GM12873 (cell line): Measurements from ENCODE around the gene AVPI1.

Experiments used
- TF ChIP-seq, protein P1 (sequence below): IDR thresholded peaks from 2 replicates; pipeline ENCODE4 v1.5.1; 2012; ENCODE audit warnings: low read depth, mild to moderate bottlenecking, moderate library complexity, low read length, control low read depth; ENCODE audit not compliant: insufficient read depth; ENCODE audit errors: missing control alignments

AVPI1 gene

DNA sequence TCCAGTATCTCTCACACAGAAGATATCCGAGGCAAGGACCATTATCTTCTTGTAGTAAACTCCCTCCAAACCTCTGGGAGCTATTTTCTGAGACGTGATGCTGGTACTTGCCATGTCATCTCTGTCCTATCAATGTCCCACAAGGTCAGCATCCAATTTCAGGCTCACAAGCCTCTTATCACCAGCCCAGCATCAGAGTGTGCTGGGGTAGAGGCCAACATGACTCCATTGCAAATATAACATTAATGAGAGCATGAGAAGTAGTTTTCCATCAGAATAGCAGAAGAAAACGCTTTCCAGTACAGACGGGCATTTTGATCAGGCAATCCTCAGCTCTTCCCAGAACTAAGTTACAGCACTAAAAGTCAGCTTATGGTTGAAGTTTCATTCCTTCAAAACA is 59.3 kb downstream of the AVPI1 start:
- TF ChIP-seq, protein P1, sequence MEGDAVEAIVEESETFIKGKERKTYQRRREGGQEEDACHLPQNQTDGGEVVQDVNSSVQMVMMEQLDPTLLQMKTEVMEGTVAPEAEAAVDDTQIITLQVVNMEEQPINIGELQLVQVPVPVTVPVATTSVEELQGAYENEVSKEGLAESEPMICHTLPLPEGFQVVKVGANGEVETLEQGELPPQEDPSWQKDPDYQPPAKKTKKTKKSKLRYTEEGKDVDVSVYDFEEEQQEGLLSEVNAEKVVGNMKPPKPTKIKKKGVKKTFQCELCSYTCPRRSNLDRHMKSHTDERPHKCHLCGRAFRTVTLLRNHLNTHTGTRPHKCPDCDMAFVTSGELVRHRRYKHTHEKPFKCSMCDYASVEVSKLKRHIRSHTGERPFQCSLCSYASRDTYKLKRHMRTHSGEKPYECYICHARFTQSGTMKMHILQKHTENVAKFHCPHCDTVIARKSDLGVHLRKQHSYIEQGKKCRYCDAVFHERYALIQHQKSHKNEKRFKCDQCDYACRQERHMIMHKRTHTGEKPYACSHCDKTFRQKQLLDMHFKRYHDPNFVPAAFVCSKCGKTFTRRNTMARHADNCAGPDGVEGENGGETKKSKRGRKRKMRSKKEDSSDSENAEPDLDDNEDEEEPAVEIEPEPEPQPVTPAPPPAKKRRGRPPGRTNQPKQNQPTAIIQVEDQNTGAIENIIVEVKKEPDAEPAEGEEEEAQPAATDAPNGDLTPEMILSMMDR: no peak
